Thyroid gland (tissue), 4 donors: Measurements from ENCODE around the gene GDF15.

Source experiments
- POLR2A ChIP-seq, 2 donors: fragments of 450-650 bp; IDR thresholded peaks; one replicate each; pipeline ENCODE4 v1.6.1; 2017; ENCODE audit warnings: antibody characterized with exemption in 2 of 2, mild to moderate bottlenecking in 2 of 2, moderate library complexity in 1 of 2
- TF ChIP-seq, protein P1 (sequence below), 6 experiments: fragments of 200-600 bp in 3 of 6; fragments of 450-650 bp in 3 of 6; sonication (generic) in 3 of 6; IDR thresholded peaks; one replicate each; pipeline ENCODE4 v1.5.1; 2016 to 2019; ENCODE audit warnings: antibody characterized with exemption in 6 of 6, mild to moderate bottlenecking in 2 of 6, inconsistent platforms in 1 of 6, moderate library complexity in 1 of 6

DNA sequence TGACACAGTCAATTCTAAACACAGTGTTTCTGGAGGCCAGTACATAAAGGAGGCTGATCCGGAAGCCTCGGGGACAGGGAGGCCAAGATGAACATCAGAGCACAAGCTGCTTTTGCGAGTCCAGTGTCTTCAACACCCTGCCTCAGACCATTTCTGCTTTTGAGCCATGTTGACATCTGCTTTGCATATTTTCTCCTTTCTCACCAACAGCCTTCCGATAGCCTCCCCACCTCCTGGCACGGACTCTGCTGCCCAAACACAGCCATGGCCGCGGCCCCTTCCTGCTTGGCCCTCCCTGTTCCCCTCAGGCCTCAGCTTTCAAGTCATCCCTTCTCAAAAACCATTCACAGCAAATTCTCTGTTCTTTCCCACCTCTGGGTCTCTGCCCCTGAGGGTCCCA, 7.9 kb downstream of the GDF15 start:
- TF ChIP-seq, protein P1, sequence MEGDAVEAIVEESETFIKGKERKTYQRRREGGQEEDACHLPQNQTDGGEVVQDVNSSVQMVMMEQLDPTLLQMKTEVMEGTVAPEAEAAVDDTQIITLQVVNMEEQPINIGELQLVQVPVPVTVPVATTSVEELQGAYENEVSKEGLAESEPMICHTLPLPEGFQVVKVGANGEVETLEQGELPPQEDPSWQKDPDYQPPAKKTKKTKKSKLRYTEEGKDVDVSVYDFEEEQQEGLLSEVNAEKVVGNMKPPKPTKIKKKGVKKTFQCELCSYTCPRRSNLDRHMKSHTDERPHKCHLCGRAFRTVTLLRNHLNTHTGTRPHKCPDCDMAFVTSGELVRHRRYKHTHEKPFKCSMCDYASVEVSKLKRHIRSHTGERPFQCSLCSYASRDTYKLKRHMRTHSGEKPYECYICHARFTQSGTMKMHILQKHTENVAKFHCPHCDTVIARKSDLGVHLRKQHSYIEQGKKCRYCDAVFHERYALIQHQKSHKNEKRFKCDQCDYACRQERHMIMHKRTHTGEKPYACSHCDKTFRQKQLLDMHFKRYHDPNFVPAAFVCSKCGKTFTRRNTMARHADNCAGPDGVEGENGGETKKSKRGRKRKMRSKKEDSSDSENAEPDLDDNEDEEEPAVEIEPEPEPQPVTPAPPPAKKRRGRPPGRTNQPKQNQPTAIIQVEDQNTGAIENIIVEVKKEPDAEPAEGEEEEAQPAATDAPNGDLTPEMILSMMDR (IDR thresholded peaks at IDR 0.05): no peak
- no peak for TF ChIP-seq POLR2A (IDR thresholded peaks at IDR 0.05)
